PC-9 (cell line): ENCODE measurements around the gene PTX4.

Source experiments
- CTCF ChIP-seq: fragments of 200-600 bp; sonication (generic); conservative IDR thresholded peaks from 2 replicates; pipeline ENCODE4 v1.6.1; 2017; ENCODE audit warnings: mixed run types, antibody characterized with exemption, mild to moderate bottlenecking, moderate library complexity
- EZH2 ChIP-seq: fragments of 200-600 bp; sonication (generic); IDR thresholded peaks from 2 replicates; pipeline ENCODE4 v1.8.0; 2017; ENCODE audit warnings: antibody characterized with exemption, low read depth

GRCh38 chr16:1475552-1476114 lies 13.1 kb downstream of the PTX4 start:
- TF ChIP-seq CTCF: no peak
- no peak for TF ChIP-seq EZH2
